Fibroblast of skin of back (primary cell): ENCODE data around the gene ADAMTS19.

Source experiments
- DNase-seq: peaks from one replicate; pipeline ENCODE4 v3.0.0-alpha.2; 2013

ADAMTS19 gene

GRCh38 chr5:129770024-129770820, 310.1 kb downstream of the ADAMTS19 start:
- DNase-seq = no peak

GRCh38 chr5:129771058-129771838, 311.1 kb downstream of the ADAMTS19 start:
- DNase-seq = peak; percentile 68

GRCh38 chr5:129773376-129773775, 313.3 kb downstream of the ADAMTS19 start:
- DNase-seq = no peak

GRCh38 chr5:129781594-129781993, 321.5 kb downstream of the ADAMTS19 start:
- DNase-seq = no peak
